Activated CD4-positive, alpha-beta T cell treated with anti-CD3 and anti-CD28 coated beads, Interleukin-2, amount 10 ng/mL, durations not matched to agents 7 days and 5 days (primary cell): ENCODE results near the gene PODN. TPM values are rescaled to one million over a fixed set of nuclear protein-coding genes. Genes with fewer than 3 reads are reported as not detected.
A peak's percentile ranks its signal among the peaks of the same experiment; 100 is the strongest.

Experiments
- CTCF ChIA-PET: fragments of 350-600 bp; sonication (Branson Sonifier 250); formaldehyde crosslinking; loops from one replicate; lab custom pipeline; 2021; ENCODE audit warnings: antibody characterized with exemption; lab: Charles Lee
- POLR2A ChIA-PET: fragments of 350-600 bp; sonication (Branson Sonifier 250); formaldehyde crosslinking; loops from one replicate; lab custom pipeline; 2021; ENCODE audit warnings: antibody characterized with exemption; lab: Charles Lee
- DNase-seq: peaks from one replicate; pipeline ENCODE4 v3.0.0-alpha.2; 2020
- H3K27ac Mint-ChIP-seq: one replicate; pipeline ENCODE4 v1.8.0; 2021; ENCODE audit warnings: mild to moderate bottlenecking, moderate library complexity, mixed read lengths
- H3K27me3 Mint-ChIP-seq: one replicate; pipeline ENCODE4 v1.8.0; 2021; ENCODE audit warnings: mixed read lengths
- H3K36me3 Mint-ChIP-seq: one replicate; pipeline ENCODE4 v1.8.0; 2021; ENCODE audit warnings: low read depth, mixed read lengths
- H3K4me1 Mint-ChIP-seq: one replicate; pipeline ENCODE4 v1.8.0; 2021; ENCODE audit warnings: mixed read lengths
- H3K4me3 Mint-ChIP-seq: one replicate; pipeline ENCODE4 v1.8.0; 2021; ENCODE audit warnings: mild to moderate bottlenecking, moderate library complexity, mixed read lengths
- H3K9me3 Mint-ChIP-seq: one replicate; pipeline ENCODE4 v1.8.0; 2021; ENCODE audit warnings: mixed read lengths
- total RNA-seq, 2 experiments: library from RNA; stranded (reverse); gene quantifications; one replicate each; pipeline ENCODE4 v1.2.3, GENCODE V29; 2021

Gene PODN
- not detected for total RNA-seq

GRCh38 chr1:53061859-53062707, at the start of gene PODN:
Gene PODN (plus strand): TSS chr1:53062213. CDS start chr1:53069856, 7,643 bp downstream.
- CTCF ChIA-PET, result no interaction called here
- no peaks in the 10 kb centered on the region for H3K9me3 Mint-ChIP-seq

DNA sequence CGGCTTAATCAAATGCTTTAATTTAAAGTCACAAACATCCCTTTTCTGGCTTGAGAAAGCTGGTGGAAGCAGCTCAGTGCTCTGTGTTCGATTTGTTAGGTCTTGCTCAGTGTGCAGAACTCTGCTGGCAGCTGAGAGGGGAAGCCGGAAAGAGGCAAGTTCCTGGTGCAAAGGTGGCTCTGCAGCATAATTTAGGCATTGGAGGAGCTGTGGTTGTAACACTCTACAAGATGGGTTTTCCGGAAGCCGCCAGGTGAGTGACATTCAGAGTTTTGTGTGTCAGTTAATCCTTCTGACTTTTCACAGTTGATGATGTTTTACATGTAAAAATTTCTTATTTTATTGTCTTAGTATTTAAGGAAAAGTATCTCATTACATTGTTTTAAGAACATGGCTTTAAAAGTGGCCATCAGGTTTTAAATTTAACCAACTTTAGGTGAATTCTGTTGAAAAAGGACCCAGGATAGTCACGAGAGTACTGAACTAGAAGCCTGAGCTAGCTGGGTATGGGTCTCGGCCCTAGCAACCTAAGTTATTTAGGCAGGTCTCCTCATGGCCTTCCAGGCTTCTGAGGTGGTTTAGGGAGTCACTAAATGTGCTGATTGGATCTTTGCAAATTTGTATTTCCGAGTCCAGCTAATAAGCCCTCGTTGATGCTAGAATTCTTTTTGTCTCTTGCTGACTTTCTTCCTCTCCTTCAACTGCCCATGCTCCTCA, 47.1 kb upstream of the PODN start:
- CTCF ChIA-PET, result no interaction called here
- DNase-seq, result peak; percentile 91
- Mint-ChIP-seq H3K27me3 (no peaks in the 10 kb centered on the region), H3K27ac (peak overlapping the region; percentile 78), H3K36me3 (peaks cover 22% of the 10 kb centered on the region), H3K9me3 (peaks cover 2% of the 10 kb centered on the region), H3K4me1 (peaks cover 23% of the 10 kb centered on the region), H3K4me3 (peak overlapping the region; percentile 79)
- POLR2A ChIA-PET, result interaction anchor here (0.6 kb wide), 1 partner anchor 373 kb away, joined by 3 read pairs; no protein-coding TSS in a partner anchor

More at GRCh38 chr1:53061859-53062707, at the start of gene PODN:
- Mint-ChIP-seq H3K4me3 (peak within 1 kb of the TSS; percentile 11), H3K36me3 (no peaks in the 10 kb centered on the region), H3K27me3 (peaks cover 52% of the 10 kb centered on the region), H3K4me1 (peaks cover 3% of the 10 kb centered on the region), H3K27ac (no peak within 1 kb of the TSS)
- DNase-seq, result no peak
- POLR2A ChIA-PET, result no interaction called here

DNA sequence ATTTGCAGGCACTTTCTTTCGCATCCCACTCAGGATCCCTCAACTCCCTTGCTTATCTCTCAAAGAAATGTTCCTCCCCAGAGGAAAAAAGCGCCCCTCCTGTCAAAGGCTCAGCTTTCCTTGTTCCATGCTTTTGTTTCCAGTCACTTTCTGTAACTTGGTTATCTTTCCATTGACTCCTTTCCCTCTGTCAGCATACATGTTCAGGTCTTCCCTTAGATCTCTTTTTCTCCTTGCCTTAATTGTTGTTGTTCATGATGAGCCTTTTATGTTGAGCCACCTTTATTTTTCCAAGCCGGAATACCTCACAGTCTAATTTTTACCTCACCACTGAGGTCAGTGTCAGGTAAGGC, 46.5 kb upstream of the PODN start:
- Mint-ChIP-seq H3K4me3 (peak overlapping the region; percentile 79), H3K4me1 (peaks cover 23% of the 10 kb centered on the region)
- CTCF ChIA-PET, result no interaction called here

GRCh38 chr1:53016705-53017104, 45.3 kb upstream of the PODN start:
- H3K27ac Mint-ChIP-seq, result no peak overlapping the region
- ChIA-PET POLR2A (no interaction called here), CTCF (no interaction called here)
- H3K4me3 Mint-ChIP-seq, result peak overlapping the region; percentile 5
- H3K36me3 Mint-ChIP-seq, result peaks cover 22% of the 10 kb centered on the region
- H3K27me3 Mint-ChIP-seq, result no peaks in the 10 kb centered on the region
- H3K4me1 Mint-ChIP-seq, result peaks cover 23% of the 10 kb centered on the region
- peaks cover 2% of the 10 kb centered on the region for H3K9me3 Mint-ChIP-seq
- no peak for DNase-seq

More for the DNA sequence above, 46.5 kb upstream of the PODN start:
- Mint-ChIP-seq H3K36me3 (peaks cover 22% of the 10 kb centered on the region), H3K27me3 (no peaks in the 10 kb centered on the region), H3K27ac (peak overlapping the region; percentile 78), H3K9me3 (peaks cover 2% of the 10 kb centered on the region)
- no peak for DNase-seq
- POLR2A ChIA-PET, result no interaction called here

DNA sequence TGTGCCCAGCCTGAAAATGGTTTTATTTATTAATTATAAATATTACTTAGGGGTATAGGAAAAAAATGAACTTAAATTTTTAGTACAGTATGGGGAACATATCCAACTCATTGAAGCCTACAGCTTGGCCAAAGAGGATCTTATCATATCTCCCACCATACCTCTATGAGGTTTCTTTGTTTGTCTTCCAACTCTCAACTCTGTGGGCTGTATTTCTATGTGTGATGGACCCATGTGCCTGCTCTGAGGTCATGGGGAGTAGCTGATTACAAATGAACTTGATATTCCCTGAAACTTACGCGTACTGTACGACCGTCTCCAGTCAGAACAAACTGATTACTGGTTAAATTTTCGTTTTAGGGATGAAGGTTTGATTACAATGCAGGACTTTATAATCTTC, 41.4 kb upstream of the PODN start:
- Mint-ChIP-seq H3K36me3 (peaks cover 21% of the 10 kb centered on the region), H3K27me3 (no peaks in the 10 kb centered on the region)

DNA sequence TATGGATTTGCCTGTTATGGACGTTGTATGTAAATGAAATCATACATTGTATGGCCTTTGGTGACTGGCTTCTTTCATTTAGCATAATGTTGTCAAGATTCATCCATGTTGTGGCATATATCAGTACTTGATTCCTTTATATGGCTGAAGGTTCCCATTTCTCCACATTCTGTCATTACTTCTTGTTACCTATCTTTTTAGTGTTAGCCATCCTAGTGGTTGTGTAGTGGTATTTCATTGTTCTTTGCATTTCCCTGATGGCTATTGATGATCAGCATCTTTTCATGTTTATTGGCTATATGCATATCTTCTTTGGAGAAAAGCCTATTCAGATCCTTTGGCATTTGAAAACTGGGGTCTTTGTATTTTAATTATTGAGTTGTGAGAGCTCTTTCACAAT, 39.8 kb upstream of the PODN start:
- ChIA-PET POLR2A (no interaction called here), CTCF (no interaction called here)
- Mint-ChIP-seq H3K4me3 (no peak overlapping the region), H3K27ac (no peak overlapping the region), H3K4me1 (peaks cover under 1% of the 10 kb centered on the region), H3K9me3 (no peaks in the 10 kb centered on the region), H3K36me3 (peaks cover 12% of the 10 kb centered on the region), H3K27me3 (no peaks in the 10 kb centered on the region)
- DNase-seq, result no peak

More for the DNA sequence above, 41.4 kb upstream of the PODN start:
- ChIA-PET CTCF (no interaction called here), POLR2A (no interaction called here)
- H3K4me1 Mint-ChIP-seq, result peaks cover 11% of the 10 kb centered on the region
- no peak for DNase-seq
- no peaks in the 10 kb centered on the region for H3K9me3 Mint-ChIP-seq
- H3K27ac Mint-ChIP-seq, result no peak overlapping the region
- H3K4me3 Mint-ChIP-seq, result no peak overlapping the region

DNA sequence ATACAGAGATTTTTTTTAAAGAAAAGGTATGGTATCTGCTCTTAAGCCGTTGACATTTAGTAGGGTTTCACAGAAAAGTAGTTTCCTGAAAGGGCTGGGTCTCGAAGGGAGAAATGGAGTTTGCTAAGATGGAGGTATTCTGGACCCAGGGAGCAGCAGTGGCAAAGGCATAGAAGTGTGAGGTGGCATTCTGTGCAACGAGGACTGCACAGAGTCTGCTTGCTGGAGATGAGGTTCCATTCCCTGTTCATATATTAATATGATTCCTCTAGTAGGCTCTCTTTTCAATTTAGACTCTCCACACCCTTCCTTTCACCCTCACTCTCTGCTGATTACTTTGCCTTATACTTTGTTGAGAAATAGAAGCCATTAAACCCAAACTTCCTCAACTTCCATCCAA, 38.5 kb upstream of the PODN start:
- no peak for DNase-seq
- ChIA-PET POLR2A (no interaction called here), CTCF (no interaction called here)
- Mint-ChIP-seq H3K9me3 (no peaks in the 10 kb centered on the region), H3K27ac (no peak overlapping the region), H3K4me1 (peaks cover 6% of the 10 kb centered on the region), H3K36me3 (peaks cover 13% of the 10 kb centered on the region), H3K4me3 (no peak overlapping the region), H3K27me3 (no peaks in the 10 kb centered on the region)

DNA sequence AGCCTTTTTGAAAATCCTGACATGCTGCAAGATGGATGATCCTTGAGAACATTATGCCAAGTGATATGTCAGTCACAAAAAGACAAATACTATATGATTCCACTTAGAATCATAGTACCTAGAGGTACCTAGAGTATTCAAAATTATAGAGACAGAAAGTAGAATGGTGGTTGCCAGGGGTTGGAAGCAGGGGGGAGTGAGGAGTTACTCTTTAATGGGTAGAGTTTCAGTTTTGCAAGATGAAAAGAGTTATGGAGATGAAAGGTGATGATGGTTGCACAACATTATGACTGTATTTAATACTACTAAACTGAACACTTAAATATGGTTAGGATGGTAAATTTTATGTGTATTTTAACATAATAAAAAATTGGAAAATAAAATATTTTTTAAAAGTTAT, 37.9 kb upstream of the PODN start:
- H3K4me3 Mint-ChIP-seq, result no peak overlapping the region
- CTCF ChIA-PET, result no interaction called here
- DNase-seq, result no peak
- H3K36me3 Mint-ChIP-seq, result peaks cover 11% of the 10 kb centered on the region
- H3K4me1 Mint-ChIP-seq, result peaks cover 6% of the 10 kb centered on the region
- no peak overlapping the region for H3K27ac Mint-ChIP-seq
- H3K27me3 Mint-ChIP-seq, result no peaks in the 10 kb centered on the region
- POLR2A ChIA-PET, result no interaction called here
- no peaks in the 10 kb centered on the region for H3K9me3 Mint-ChIP-seq

GRCh38 chr1:53025034-53025768, 36.8 kb upstream of the PODN start:
- H3K27me3 Mint-ChIP-seq, result no peaks in the 10 kb centered on the region
- no peak overlapping the region for H3K4me3 Mint-ChIP-seq
- POLR2A ChIA-PET, result no interaction called here
- CTCF ChIA-PET, result no interaction called here
- peaks cover 6% of the 10 kb centered on the region for H3K4me1 Mint-ChIP-seq
- H3K36me3 Mint-ChIP-seq, result peaks cover 14% of the 10 kb centered on the region
- H3K9me3 Mint-ChIP-seq, result no peaks in the 10 kb centered on the region
- no peak for DNase-seq
- H3K27ac Mint-ChIP-seq, result no peak overlapping the region

DNA sequence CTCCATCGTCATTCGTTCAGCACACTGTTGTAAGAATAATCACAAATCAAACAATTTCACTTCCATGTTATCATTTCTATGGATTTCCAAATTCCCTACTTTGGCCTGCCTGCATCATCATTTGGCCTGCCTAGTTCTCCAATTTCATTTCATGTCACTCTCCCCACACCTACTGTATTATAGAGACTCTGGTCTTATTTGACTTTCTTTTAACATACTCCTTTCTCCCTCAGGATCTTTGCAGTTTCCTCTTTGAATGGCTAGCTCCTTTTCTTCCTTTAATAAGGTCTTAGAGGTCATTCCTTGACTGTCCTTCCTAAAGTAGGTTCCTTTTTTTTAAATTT, 36.3 kb upstream of the PODN start:
- no peaks in the 10 kb centered on the region for H3K27me3 Mint-ChIP-seq
- H3K36me3 Mint-ChIP-seq, result peaks cover 14% of the 10 kb centered on the region
- H3K4me1 Mint-ChIP-seq, result peaks cover 6% of the 10 kb centered on the region
- ChIA-PET POLR2A (no interaction called here), CTCF (no interaction called here)
- H3K9me3 Mint-ChIP-seq, result no peaks in the 10 kb centered on the region
- no peak overlapping the region for H3K4me3 Mint-ChIP-seq
- H3K27ac Mint-ChIP-seq, result no peak overlapping the region
- DNase-seq, result no peak

DNA sequence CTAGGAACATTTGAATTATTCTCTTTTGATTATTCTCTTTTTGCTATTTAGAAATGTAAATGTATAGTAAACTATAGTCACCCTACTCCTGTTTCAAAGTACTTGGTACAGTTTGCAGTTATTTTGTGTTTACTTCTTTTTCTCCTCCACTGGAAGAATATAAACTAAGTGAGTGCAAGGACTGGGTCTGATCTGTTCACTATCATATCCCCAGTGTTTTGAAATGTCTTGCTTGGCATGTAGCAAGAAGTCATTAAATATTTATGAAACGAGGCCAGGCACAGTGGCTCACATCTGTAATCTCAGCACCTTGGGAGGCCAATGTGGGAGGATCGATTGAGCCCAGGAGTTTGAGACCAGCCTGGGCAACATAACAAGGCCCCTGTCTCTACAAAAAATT, 35.8 kb upstream of the PODN start:
- Mint-ChIP-seq H3K27ac (no peak overlapping the region), H3K4me1 (peaks cover 6% of the 10 kb centered on the region), H3K36me3 (peaks cover 16% of the 10 kb centered on the region), H3K27me3 (no peaks in the 10 kb centered on the region), H3K4me3 (no peak overlapping the region), H3K9me3 (no peaks in the 10 kb centered on the region)
- ChIA-PET CTCF (interaction anchor here (1.1 kb wide), 1 partner anchor 26 kb away, joined by 3 read pairs; no protein-coding TSS in a partner anchor), POLR2A (no interaction called here)
- no peak for DNase-seq

GRCh38 chr1:53031732-53032131, 30.3 kb upstream of the PODN start:
- Mint-ChIP-seq H3K4me1 (peaks cover 6% of the 10 kb centered on the region), H3K9me3 (no peaks in the 10 kb centered on the region), H3K27me3 (no peaks in the 10 kb centered on the region), H3K4me3 (no peak overlapping the region), H3K27ac (no peak overlapping the region), H3K36me3 (peaks cover 21% of the 10 kb centered on the region)
- CTCF ChIA-PET, result interaction anchor here (1.2 kb wide), 1 partner anchor 115 kb away, joined by 3 read pairs; no protein-coding TSS in a partner anchor
- no peak for DNase-seq
- POLR2A ChIA-PET, result no interaction called here

- no peak overlapping the region for H3K27ac Mint-ChIP-seq
These were observed 24.9 kb upstream of the PODN start for GRCh38 chr1:53037159-53037558.

More at GRCh38 chr1:53037159-53037558, 24.9 kb upstream of the PODN start:
- no peaks in the 10 kb centered on the region for H3K27me3 Mint-ChIP-seq
- H3K36me3 Mint-ChIP-seq, result peaks cover 16% of the 10 kb centered on the region
- no peaks in the 10 kb centered on the region for H3K9me3 Mint-ChIP-seq
- ChIA-PET CTCF (no interaction called here), POLR2A (no interaction called here)
- no peak for DNase-seq
- no peaks in the 10 kb centered on the region for H3K4me1 Mint-ChIP-seq
- no peak overlapping the region for H3K4me3 Mint-ChIP-seq
